GM12801 (cell line): Measurements from ENCODE around the gene RARRES1.

Experiments used
- TF ChIP-seq, protein P1 (sequence below): IDR thresholded peaks from one replicate; pipeline ENCODE4 v1.5.1; 2011; ENCODE audit warnings: control low read depth; ENCODE audit not compliant: insufficient read length; ENCODE audit errors: extremely low read depth

RARRES1 gene

GRCh38 chr3:158739661-158740060, 7.4 kb upstream of the RARRES1 start:
- TF ChIP-seq, protein P1, sequence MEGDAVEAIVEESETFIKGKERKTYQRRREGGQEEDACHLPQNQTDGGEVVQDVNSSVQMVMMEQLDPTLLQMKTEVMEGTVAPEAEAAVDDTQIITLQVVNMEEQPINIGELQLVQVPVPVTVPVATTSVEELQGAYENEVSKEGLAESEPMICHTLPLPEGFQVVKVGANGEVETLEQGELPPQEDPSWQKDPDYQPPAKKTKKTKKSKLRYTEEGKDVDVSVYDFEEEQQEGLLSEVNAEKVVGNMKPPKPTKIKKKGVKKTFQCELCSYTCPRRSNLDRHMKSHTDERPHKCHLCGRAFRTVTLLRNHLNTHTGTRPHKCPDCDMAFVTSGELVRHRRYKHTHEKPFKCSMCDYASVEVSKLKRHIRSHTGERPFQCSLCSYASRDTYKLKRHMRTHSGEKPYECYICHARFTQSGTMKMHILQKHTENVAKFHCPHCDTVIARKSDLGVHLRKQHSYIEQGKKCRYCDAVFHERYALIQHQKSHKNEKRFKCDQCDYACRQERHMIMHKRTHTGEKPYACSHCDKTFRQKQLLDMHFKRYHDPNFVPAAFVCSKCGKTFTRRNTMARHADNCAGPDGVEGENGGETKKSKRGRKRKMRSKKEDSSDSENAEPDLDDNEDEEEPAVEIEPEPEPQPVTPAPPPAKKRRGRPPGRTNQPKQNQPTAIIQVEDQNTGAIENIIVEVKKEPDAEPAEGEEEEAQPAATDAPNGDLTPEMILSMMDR: no peak

- TF ChIP-seq, protein P1: no peak
Measured at GRCh38 chr3:158739078-158739477, 6.8 kb upstream of the RARRES1 start.

GRCh38 chr3:158738653-158739052, 6.4 kb upstream of the RARRES1 start:
- TF ChIP-seq, protein P1: no peak

- TF ChIP-seq, protein P1: no peak
Measured at GRCh38 chr3:158737976-158738615, 5.8 kb upstream of the RARRES1 start.

DNA sequence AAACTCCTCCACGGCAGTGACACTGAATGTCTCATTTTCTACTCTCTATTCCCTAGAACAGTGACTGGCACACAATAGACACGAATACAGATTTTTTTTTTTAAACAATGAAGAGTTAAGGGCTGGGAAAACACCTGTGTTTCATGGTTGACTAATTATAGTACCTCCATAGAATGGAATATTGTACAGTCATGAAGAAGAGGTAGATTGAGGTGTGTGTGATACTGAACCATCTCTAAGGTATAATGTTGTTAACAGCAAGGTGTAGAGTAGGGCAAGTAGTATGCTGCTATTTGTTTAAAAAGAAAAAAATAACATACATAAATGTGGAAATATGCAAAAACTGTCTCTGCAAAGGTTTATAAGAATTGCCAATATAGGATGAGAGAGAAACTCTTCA, 5.2 kb upstream of the RARRES1 start:
- TF ChIP-seq, protein P1: no peak

DNA sequence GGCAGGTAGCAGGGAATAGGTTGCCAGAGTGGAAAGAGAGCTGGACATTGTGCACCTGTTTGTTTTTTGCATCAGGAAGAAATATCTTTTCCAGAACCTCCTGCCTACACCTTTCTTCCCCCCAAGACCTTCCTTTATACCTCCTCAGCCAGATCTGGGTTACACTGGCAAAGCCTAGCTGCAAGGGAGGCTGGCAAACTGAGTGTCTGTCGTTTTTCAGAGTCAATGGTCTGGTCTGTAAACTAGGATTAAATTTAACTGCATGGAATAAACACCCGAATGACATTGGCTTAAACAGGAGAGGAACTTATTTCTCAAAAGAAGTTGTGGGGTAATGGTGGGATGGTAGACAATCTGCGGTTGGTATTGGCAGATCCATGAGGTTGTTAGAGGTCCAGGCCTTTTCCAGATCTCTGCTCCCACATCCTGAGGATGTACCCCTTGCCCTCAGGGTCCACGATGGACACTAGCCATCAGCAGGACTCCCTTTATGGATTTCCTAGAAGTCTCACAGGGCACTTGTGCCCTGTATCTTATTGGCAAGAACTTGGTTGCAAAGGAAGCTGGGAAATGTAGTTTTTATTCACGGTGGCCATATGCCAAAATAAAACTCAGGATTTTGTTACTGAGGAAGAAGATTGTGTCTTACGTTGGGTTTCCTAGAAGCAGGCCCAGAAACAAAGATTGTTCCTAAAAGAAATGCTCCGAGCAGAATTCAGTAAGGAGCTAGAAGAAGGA, 3.2 kb upstream of the RARRES1 start:
- TF ChIP-seq, protein P1: no peak

DNA sequence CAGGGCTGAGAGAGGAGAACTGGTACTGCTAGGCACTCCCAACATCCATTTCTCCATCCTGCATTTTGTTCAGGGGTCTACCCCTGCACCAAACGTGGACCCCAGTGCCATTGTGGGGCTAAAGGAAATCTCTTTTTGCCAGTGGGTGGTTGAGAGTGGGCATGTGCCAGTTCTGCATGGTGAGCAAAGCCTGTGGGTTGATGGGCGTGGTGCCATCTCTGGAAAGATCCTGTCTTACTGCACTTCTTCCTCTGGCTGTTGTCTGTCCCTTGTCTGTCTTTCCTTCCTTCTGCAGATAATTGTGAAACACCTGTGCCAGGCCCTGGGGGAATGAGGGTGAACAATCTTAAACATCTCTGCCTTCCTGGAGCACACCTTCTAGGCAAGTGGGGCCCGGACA, 1.4 kb upstream of the RARRES1 start:
- TF ChIP-seq, protein P1: no peak
